Measurements from ENCODE around the gene ZBTB11.
"Not testable (repeated sequence)": the region's sequence is repeated elsewhere in the genome, so short reads cannot be mapped to it uniquely, and the experiment has no call there.

The ZBTB11 gene

GRCh38 chr3:101642441-101642840 lies 34.5 kb downstream of the ZBTB11 start:
- H3K4me3 ChIP-seq (ENCODE audit: low read length) = no peak overlapping the region
- DNase-seq (ENCODE audit: low read depth) = no peak
- TF ChIP-seq CTCF (IDR thresholded peaks at IDR 0.05; ENCODE audit: insufficient read depth, low read depth, low read length, missing control alignments) = no peak

- H3K4me3 ChIP-seq (ENCODE audit: low read length); DNase-seq (ENCODE audit: low read depth): not testable (repeated sequence)
Observed at GRCh38 chr3:101641397-101642115, 35.4 kb downstream of the ZBTB11 start.

- DNase-seq (ENCODE audit: low read depth) = no peak
- TF ChIP-seq CTCF (IDR thresholded peaks at IDR 0.05; ENCODE audit: insufficient read depth, low read depth, low read length, missing control alignments) = no peak
- H3K4me3 ChIP-seq (ENCODE audit: low read length) = no peak overlapping the region
Observed at GRCh38 chr3:101640256-101640655, 36.7 kb downstream of the ZBTB11 start.

- H3K4me3 ChIP-seq (ENCODE audit: low read length) = no peak overlapping the region
- no peak for DNase-seq (ENCODE audit: low read depth)
- no peak for TF ChIP-seq CTCF (IDR thresholded peaks at IDR 0.05; ENCODE audit: insufficient read depth, low read depth, low read length, missing control alignments)
Observed at GRCh38 chr3:101639280-101639963, 37.5 kb downstream of the ZBTB11 start.

GRCh38 chr3:101638261-101638745 lies 38.6 kb downstream of the ZBTB11 start:
- no peak for DNase-seq (ENCODE audit: low read depth)
- TF ChIP-seq CTCF (IDR thresholded peaks at IDR 0.05; ENCODE audit: insufficient read depth, low read depth, low read length, missing control alignments) = peak; percentile 29
- H3K4me3 ChIP-seq (ENCODE audit: low read length) = no peak overlapping the region

- DNase-seq (ENCODE audit: low read depth) = no peak
- H3K4me3 ChIP-seq (ENCODE audit: low read length) = no peak overlapping the region
- no peak for TF ChIP-seq CTCF (IDR thresholded peaks at IDR 0.05; ENCODE audit: insufficient read depth, low read depth, low read length, missing control alignments)
Observed at GRCh38 chr3:101637451-101637850, 39.5 kb downstream of the ZBTB11 start.

GRCh38 chr3:101635954-101636798 lies 40.8 kb downstream of the ZBTB11 start:
- no peak overlapping the region for H3K4me3 ChIP-seq (ENCODE audit: low read length)
- TF ChIP-seq CTCF (IDR thresholded peaks at IDR 0.05; ENCODE audit: insufficient read depth, low read depth, low read length, missing control alignments) = peak; percentile 67
- peak; percentile 55 for DNase-seq (ENCODE audit: low read depth)
